ENCODE data around the gene JAKMIP1.
"Not testable (repeated sequence)": the region's sequence is repeated elsewhere in the genome, so short reads cannot be mapped to it uniquely, and the experiment has no call there.

Gene JAKMIP1

DNA sequence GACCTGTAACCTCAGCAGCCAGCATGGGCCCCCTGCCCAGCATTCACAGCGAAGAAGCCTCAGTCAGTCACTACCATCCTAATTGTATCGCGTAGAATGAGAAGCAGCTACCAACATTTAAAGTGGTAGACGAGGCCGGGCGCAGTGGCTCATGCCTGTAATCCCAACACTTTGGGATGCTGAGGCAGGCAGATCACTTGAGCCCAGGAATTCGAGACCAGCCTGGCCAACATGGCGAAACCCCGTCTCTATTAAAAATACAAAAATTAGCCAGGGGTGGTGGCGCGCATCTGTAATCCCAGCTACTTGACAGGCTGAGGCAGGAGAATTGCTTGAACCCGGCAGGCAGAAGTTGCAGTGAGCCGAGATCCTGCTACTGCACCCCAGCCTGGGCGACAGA, 59.3 kb downstream of the JAKMIP1 start:
- DNase-seq, result not testable (repeated sequence)

DNA sequence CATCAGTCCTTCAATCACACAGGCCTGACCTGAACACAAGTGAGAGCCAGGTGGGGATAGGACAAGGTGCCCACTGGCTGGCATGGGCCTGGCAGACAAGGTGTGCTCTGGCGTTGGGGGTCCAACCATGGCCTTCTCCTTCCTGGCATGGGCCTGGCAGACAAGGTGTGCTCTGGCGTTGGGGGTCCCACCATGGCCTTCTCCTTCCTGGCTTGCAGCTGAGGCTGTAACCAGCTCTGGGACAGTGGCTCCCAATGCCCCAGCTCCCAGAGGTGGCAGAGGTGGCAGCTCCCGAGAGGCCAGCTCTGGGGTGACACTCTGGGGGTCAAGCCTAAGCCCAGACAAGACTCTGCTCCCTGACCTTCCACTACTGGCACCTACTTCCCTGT, 62.6 kb downstream of the JAKMIP1 start:
- DNase-seq, result no peak

DNA sequence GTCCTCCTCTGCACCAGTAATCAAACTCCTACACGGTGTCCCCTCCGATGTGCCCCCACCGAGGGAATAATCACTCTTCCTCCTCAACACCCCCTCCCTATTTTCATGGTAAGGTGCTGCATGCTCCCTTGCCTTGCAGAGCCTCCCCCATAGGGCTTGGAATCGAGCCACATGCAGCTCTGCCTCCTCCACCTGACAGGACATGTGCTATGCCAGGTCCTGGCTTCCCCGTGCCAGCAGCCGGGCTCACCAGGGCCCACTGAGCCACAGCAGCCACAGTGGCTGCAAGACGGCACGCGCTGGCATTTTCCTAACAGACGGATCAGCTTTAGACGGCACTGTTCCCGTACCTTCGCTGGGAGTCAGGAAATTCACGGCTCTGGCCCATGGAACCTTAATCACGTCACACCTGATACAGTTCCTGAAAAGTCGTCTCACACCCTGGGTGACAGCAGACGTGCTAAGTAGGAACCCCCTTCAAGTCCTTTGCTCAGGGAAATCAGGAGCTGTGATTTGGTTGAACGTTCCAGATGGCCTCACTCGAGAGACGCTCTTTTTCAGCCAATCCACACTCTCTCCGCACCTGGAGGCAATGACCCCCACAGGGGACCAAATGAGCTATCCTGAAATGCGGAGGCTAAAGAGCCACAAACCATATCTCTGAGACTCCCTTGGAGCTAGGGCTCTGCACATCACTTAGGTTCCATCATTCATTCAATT, 63.2 kb downstream of the JAKMIP1 start:
- DNase-seq, result no peak

DNA sequence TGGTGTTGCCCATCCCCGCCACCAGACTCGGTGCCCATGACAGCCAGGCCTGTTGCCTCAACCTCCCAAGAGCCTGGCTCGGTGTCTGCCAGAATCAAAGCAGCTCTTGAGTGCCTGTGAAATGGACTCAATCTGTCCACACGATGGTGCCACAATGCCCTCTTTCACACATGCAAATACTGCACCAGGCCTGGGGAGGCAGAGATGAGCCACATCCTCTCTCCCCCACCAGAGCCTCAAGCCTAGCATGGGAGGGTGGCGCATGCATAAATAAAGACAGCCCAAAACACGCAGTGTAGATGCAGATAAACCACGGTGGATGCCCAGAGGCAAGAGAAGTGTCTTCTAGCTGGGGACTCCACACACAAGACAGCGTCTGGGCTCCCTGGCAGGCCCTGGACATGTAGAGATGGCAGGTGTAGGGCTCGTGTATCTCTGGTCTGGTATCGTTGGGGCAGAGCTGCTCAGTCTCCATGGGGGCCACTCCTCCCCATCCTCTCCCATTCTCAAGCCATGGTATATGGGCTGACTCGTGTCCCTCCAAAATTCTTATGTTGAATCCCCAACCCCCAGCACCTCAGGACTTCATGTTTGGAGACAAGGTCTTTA, 65.6 kb downstream of the JAKMIP1 start:
- no peak for DNase-seq

DNA sequence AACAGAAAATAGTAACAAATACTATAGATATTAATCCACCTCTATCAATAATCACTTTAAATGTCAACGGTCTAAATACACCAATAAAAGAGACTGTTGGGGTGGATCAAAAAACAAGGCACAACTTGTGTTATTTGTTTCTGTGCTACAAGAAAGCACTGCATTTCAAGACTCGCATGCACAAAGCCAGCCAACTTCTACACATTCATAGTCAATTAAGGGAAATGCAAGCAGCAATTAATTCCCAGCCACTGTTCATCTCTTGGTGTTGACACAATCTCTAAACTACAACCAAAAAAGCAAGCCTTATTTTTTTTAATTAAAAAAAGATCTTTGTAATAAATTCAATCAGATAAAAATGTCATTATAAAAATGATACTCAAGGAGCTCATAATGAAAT, 67.6 kb downstream of the JAKMIP1 start:
- no peak for DNase-seq

DNA sequence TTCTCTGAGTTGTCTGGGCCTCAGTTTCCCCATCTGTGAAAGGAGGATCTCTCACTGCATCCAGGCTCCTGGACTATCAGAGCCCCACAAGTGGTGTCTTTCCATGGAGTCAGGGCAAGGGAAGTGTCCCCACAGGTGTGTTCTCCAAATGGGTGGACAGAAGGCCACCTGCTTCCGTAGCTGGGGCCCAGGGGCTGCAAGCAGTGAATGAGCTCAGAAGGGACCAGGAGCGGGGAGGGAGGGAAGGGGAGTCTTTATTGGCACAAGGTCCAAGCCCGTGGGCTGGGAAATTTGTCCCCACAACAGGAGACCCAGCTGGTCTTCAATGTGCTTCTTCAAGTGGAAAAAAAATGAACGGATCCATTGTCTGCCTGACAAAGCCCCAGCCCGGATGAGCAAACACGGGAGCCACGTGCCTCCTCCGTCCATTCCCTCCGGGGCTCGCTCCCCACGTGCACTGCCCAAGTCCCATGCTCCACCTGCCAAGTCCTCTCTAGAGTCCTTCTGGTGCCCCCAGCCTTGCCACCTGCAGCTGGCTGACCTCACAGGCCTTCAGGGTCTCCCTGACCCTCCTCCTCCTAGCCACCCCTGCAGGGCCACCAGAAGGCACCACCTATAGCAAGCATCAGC, 72.0 kb downstream of the JAKMIP1 start:
- DNase-seq, result no peak

DNA sequence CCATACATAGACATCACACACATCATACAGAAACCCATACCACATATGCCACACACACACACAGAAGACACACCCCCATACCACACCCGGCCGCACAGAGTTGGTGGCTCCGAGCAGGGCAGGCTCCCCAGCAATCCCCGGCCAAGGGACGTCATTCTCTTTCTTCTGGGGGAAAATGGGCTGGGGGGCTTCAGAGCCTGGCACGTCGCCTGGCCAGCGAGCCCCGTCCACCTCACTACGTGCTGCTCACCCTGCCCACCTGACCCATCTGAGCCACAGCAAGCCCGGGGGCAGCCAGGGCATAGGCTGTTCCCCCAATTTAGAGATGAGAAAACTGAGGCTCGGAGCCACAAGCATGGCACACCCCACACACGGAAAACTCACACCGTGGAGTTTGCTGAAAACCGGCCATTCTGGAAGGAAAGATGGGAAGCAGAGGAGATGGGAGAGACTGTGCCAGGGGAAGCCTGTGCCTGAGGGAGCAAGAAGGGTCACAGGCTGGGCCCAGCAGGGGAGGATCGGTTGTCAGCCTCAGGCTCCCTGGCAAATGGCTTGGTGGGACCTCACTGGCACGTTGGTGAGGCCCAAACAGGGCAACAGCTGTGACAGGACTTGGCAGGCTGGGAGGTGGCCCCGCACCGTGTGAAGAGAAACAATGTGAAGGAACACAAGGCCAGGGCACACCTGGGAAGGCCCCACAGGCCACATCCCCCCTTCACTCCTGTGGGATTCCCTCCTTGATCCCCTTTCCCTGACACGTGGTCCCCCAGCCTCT, 73.2 kb downstream of the JAKMIP1 start:
- DNase-seq, result no peak

DNA sequence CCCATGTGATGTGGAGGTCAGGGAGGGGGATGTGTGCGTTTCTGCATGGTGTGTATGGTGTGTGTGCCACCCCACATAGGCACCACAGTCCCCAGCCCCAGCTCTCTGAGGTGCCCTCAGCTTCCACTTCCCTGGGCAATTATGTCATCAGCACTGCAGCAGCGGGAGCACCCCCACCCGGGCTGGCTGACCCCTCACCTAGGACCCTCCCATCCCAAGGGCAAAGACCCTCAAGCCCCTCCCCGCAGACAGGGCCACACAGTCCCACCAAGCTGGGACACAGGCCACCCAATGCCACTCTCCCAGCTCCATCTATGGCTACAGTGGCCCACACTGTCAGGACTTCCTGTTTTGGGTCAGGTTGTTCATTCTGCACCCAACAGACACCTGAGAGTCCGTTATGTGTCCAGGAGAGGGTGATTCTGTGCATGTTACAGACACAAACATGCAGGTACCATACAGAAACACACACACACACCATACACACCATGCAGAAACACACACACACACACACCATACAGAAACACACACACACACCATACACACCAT, 75.2 kb downstream of the JAKMIP1 start:
- DNase-seq, result no peak

DNA sequence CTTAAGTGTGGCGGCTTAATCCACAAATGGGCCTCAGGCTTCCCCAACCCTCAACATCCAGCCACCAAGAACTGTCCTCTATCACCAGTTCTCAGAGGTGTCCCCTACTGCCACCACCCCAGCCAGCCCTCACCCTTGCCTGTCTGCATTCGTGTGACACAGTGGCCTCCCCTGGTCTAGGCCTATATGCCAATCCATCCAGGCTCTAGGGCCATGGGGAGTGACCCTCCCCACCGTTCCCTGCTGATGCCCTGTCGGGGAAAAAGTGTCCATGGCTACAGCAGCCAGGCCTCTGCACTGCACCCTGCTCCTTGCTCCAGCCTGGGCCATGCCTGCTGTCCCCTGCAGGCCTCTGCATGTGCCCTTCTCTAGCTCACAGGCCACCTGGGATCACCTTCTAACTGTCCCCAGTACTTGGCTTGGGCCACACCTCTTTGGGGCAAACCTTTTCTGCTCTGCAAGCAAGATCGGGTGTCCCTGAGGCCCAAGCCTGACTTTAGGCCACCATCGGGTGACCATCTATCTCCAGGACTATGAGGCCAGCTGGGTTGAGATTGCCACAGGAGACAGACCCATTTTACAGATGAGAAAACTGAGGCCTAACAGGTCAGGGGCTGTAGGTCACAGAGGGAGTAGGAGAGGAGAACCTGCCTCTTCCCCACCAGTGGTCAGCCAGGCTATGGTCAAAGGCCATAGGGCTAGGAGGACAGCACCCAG, 75.8 kb downstream of the JAKMIP1 start:
- no peak for DNase-seq

DNA sequence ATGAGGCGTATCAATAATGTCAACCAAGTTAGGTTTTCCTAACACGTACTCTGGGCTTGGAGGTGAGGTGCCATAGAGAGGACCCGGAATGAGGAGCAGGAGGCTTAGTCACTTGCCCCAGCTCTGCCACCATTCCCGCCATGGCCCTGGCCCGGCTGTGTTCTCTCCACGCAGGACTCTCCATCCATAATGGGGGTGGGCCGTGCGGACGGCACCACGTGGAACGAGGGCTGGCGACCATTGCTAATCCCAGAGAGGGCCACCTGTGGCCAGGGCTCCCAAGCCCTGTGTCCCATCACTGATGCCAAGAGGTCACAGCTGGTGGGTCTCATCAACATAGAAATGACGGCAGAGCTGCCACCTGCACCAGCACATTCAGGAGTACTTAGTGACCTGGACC, 76.4 kb downstream of the JAKMIP1 start:
- no peak for DNase-seq

DNA sequence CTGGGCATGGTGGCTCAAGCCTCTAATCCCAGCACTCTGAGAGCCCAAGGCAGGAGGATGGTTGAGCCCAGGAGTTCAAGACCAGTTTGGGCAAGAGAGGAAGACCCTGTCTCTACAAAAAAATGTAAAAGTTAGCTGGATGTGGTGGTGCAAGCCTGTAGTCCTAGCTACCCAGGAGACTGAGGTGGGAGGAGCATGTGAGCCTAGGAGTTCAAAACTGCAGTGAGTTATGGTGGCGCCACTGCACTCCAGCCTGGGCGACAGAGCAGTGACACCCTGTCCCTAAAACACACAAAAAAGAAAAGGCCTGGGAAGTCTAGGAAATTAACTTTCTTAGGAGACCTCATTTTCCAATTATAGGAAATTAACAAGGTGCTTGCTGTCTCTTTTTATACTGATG, 76.8 kb downstream of the JAKMIP1 start:
- DNase-seq, result no peak

DNA sequence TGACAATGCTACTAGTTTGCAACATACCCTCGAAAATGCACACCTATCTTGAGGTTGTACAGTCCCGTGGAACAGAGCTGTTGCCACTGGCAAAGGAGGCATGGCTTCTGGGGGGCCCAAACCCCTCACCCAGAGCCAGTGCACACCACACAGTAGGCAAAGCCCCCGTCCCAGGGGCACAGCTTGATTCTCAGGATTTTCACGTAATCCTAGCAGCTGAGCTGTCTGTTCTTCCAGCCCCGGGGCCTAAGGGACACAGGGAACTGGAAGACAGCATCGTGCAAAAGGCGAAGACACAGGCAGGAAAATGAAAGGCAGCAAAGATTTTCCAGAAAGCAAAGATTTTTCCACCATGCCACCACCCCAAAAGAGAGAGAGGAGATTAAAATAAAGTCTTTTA, 77.2 kb downstream of the JAKMIP1 start:
- DNase-seq, result no peak

DNA sequence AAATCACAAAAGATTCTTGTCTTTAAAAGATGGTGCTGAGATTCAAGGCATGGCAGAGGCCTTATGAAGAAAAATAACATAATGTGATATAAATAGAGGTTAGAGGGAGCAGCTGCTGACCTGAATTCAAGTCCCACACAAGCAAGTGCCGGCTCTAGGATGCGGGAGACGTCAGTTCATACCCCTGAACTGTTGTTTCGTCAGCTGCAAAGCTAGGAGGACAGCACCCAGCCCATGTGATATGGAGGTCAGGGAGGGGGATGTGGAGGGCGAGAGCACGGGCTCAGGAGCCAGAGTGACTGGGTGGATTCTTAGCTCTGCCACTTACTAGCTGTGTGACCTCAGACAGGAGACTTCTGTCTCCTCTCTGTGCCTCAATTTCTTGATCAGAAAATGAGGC, 77.9 kb downstream of the JAKMIP1 start:
- DNase-seq, result no peak

DNA sequence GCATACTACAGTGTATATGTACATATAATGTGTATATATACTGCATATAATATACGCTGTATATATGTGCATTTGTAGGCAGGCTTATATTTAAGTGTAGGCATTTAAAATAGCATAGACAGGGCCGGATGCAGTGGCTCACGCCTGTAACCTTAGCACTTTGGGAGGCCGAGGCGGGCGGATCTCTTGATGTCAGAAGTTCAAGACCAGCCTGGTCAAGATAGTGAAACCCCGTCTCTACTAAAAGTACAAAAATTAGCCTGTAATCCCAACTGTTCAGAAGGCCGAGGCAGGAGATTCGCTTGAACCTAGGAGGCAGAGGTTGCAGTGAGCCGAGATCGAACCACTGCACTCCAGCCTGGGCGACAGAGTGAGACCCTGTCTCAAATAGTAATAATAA, 78.4 kb downstream of the JAKMIP1 start:
- no peak for DNase-seq

DNA sequence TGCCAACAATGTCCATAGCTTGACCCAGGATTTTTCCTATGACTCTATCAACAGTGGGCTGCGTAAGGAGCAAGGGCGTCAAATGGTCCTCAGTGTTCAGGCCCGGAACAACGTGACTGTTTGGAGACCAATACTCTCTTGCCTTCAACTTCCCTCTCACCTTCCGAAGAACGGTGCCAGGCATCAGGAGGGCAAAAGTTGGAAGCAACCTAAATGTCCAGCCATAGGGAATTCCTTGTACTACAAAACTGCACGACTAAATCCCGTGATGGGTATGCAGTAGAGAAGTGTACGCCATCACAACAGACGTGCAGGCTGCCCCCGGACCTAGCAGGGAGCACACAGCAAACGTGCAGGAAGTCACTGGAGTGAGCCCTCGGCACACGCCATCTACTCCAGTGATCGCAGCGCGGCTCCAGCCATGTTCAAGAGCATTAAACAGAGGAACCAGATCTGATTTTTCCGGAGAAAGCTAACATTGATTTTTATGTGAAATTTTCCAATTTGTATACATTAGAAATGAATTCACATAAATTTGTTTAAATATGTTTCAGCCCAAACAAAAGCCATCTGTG, 79.0 kb downstream of the JAKMIP1 start:
- no peak for DNase-seq

DNA sequence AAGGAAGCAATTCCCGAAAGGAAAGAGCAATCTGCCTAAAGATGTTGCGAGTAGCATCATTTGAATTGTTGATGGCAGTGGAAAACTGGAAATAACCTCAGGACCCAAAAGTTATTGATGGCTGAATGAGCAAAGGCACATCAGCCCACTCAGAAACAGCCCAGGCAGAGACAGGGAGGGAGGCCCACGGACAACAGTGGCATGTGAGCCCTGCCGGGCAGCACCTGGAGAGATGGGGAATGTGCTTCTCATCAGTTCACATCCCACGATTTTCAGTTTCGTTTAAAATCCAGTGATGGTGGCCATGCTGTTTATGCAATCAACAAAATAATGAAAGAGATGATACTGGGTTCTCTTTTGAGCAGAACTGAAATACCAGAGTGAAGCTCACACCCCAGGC, 80.0 kb downstream of the JAKMIP1 start:
- DNase-seq, result no peak

DNA sequence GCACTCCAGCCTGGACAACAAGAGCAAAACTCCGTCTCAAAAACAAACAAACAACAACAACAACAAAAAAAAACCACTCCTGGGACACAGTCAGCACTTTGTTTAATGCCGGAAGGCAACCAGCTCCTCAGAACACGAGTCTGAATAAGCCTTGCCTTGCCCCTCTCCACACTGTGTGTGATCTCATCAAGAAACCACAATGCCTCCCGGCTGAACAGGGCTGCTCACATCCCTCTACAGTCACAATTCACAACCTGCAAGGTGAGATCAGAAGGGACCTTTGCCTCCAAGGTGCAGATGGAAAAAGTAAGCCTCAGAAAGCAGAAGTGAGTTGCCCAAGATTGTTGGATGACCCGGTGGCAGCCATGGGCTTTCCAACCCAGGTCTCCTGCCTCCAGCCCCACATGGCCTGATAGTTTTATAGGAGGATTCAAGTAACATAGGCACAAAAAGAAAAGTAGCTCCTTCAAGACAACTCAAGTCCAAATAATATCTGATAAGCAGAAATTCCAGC, 80.8 kb downstream of the JAKMIP1 start:
- DNase-seq, result no peak

DNA sequence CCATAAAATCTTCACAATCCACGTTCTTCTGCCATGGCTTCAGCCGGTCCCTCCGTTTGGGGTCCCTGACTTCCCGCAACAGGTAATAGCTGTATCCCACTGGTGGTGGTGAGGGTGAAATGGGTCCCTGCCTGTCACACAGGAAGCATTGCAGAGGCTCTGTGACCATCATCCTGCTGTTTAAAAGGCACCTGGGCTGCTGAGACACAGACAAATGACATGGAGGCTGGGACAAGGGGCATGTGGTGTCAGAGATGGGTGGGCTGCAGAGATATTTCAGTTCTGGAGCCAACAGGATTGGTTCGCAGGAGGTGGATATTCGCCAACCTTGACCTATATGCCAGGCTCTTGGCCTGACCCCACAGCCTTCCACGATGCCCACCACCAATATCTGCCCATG, 82.1 kb downstream of the JAKMIP1 start:
- DNase-seq, result no peak

DNA sequence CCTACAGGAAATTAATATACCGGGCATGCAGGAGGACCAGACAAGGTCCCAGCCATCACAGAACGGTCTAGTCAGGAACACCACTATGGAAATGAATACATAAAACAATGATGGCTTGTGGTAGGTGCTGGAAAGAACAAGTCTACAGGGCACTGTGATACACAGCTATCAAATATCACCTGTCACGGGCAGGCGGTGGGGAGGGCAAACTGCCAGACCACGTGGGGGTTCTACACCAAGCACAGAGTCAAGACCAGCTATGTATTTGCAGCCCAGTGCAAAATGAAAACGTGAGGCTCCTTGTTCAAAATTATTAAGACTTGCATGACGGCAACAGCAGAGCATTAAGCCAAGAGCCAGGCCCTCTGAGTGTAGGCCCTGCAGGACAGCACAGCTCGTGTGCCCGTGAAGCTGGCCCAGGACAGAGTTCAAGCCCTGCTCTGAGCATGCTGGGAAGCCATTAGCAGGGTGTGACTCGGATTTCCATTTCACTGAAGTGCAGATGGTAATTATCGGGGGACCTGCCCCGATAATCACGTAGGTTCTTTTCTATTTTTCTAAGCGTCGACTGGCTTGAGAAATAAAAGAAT, 83.6 kb downstream of the JAKMIP1 start:
- DNase-seq, result no peak

DNA sequence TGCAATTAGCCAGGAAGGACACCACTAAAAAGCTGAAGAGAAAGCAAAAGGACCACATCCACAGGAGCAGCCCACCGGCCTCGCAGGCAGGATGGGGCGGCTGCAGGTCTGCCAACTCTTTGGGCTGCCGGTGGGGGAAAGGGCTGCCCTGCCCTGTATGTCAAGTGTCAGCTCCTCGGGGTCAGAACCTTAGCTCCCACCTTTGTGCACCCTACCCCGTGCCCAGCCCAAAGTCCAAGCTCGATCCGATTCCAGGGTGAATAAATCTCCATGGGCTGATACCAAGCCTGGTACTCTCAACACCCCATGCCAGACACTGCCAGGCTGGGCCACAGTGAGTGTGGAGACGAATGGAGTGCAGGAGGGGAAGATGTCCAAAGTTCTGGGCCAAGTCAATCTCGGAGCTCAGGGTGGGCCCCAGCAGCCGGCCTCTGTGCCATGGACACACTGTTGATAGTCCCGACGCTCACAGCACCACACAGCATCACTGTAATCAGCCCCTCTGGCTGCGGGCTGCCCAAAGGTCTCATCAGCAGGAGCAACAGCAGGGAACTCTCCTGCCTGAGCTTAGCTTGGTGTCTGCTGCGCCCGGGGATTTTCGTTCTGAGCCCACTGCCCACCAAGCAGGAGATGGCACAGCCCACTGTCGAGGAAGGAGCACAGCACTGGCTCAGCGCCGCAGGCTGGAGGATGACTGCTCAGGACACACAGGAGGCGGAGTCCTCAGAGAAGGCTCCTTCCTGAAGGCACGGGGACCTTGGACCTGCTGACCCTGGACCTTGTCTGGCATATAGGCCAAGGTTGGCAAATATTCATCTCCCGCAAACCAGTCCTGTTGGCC, 84.4 kb downstream of the JAKMIP1 start:
- no peak for DNase-seq

DNA sequence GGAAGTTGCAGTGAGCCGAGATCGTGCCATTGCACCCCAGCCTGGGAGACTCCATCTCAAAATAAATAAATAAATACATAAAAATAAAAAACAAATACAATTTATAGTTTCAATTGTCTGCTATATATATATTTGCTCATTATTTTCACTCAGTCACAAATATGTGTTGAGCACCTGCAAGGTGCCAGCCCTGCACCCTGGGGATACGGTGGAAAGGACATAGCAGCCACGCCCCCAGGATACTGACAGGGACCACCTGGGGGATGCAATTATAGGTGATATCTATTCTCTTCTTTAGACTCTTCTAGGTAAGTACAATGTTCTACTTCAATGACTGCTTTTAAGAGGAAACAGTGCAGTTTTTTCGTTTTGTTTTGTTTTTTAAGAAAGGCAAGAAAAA, 85.0 kb downstream of the JAKMIP1 start:
- no peak for DNase-seq
